HG02642 (cell line): ENCODE measurements around the gene PAK5.
"Not testable (repeated sequence)": the region's sequence is repeated elsewhere in the genome, so short reads cannot be mapped to it uniquely, and the experiment has no call there.

Source experiments
- ATAC-seq: cut with Tn5 transposase; IDR thresholded peaks from one replicate; pipeline ENCODE4 v1.9.1; 2021; ENCODE audit warnings: mild to moderate bottlenecking; ENCODE audit not compliant: unreplicated experiment, poor library complexity

Gene PAK5

DNA sequence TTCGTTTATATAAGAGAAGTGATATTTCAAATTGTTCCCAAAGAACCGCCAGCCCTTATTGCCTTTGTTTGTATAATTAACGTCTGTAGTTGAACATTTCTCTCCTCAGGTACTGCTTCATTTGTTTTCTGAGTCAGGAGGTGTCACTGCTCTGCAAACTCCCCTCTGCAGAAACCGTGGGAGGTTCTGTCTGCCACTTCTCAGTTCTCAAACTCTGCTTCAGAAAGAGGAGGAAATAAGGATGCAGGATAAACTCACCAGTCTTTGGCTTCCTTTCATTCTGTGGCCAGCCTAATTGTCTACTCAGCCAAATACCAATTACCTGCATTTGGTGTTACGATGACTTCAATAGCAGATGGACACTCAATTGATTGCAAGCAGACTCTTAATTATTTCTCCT lies 149.8 kb downstream of the PAK5 start:
- ATAC-seq: no peak

DNA sequence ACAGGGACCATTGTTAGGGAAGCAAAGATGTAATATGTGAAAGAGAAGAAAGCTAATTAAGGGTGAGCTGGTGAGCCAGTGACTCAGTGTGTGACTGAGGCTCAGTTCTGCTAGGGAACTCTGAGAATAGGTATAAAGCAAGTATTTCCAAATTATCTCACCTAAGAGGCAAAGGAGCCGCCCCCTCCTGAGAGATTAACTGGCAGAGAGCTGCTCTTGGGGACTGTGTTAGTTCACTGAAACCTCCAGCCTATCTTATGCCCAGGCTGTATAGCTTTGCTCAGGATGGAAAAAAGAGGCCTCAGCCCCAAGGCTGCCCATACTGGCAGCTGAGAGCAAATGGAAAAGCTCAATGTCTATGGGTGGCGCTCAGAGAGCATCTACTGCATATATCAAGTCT lies 152.0 kb downstream of the PAK5 start:
- ATAC-seq: no peak

DNA sequence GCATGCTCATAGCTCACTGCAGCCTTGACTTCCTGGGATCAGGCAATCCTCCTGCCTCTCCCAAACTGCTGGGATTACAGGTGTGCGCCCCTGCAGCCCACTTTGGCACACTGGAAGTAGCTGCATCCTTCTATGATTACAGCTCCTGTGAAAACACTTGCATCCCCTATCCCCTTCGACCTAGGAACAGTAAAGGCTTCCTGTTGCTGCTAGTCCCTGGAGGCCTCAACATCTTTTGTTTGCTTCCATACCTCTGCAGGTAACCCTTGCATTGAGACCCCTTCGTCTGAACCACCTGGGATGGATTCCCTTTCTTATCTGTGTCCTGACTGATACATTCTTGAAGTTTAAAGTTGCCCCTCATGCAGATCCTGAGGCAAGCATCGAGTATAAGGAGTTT lies 152.4 kb downstream of the PAK5 start:
- ATAC-seq: no peak

DNA sequence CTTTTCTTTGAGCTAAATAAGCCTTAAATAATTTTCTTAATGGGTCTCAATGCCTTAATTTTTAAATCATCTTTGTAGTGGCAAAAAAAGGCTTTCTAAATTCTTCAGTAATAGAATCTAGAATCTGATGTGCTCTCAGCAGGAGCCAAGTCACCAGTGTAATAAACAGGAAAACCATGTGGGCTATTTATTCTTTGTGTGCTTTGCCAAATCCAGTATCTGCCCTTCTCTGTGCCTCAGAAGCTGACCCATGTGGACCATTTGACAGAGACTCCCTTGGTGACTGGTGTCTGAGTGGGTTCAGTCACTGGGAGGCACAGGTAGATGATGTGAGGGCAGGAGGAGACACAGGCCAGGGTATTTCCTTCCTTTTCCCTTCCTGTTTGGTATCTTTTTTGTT lies 152.9 kb downstream of the PAK5 start:
- no peak for ATAC-seq

DNA sequence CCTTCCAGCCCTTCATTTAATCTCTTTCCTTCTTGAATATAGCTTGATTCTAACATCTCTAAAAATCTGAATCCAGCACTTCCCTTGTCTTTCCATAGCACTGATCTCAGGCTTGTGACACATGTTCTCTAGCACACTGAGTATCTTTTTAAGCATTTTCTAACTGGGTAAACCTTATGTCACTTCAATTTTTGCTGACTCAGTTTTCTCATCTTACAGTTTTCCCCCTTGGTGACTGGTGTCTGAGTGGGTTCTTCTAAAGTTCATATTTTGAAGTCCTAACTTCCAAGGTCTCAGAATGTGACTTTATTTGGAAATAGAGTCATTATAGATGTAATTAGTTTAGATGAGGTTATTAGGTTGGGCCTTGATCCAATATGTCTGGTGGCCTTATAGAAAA lies 153.9 kb downstream of the PAK5 start:
- ATAC-seq: no peak

- no peak for ATAC-seq
Observed at GRCh38 chr20:9677100-9677623, 161.7 kb downstream of the PAK5 start.

DNA sequence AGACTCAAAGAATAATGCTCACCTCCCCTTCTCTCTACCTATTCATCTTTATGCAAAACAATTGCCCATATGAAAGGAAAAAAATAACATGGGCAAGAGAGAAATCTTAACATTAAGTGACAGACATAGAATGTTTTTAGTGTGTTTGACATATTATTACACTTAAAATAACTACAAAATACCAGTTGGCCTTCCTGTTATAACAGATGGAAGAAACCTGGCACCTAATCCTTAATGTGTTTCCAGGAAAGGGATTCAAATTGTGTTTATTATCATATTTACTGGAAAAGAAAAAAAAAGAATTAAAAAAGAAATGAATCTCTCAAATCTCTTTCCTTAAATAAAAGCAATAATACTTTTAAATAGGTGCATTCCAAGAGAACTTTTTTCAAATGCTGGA lies 165.9 kb downstream of the PAK5 start:
- no peak for ATAC-seq

GRCh38 chr20:9672027-9672426 lies 166.8 kb downstream of the PAK5 start:
- ATAC-seq: no peak

GRCh38 chr20:9668381-9668780 lies 170.5 kb downstream of the PAK5 start:
- no peak for ATAC-seq

DNA sequence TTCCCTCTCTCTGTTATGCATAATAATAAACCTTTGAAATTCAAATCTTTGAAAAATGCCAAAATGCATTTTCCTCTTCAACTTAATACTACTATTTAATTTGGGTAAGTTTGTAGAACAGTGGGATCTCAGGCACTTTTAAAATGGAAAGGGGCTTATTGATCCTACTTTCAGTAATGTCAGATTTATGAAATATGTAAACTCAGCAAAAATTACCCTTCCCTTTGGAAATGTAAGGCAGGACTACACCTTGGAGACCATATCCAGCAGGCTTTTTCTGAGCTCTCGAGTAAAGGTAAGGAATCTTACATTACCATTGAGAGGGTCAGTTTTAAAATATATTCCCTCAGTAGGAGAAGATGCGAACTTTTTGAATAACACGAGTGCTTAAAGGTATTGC lies 175.5 kb downstream of the PAK5 start:
- ATAC-seq: no peak

- no peak for ATAC-seq
Observed at GRCh38 chr20:9660236-9660868, 178.5 kb downstream of the PAK5 start.

GRCh38 chr20:9647741-9648140 lies 191.1 kb downstream of the PAK5 start:
- no peak for ATAC-seq

DNA sequence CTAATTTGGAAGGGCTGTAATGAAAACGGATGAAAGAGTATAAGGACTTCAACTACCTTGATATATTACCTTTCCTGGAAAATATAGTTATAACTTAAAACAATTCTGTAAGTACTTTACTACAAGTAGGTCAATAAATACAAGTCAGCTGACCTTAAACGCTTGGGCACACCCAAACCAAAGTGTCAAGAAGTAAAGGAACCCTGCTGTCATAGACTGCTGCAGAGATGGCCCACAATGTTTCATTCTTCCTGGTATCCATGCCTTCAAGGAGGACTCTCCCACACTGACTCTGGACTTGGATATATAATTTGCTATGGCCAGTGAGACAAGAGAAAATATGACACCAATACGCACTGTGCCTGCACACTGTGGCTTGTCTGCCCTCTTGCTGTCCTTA lies 192.5 kb downstream of the PAK5 start:
- no peak for ATAC-seq

DNA sequence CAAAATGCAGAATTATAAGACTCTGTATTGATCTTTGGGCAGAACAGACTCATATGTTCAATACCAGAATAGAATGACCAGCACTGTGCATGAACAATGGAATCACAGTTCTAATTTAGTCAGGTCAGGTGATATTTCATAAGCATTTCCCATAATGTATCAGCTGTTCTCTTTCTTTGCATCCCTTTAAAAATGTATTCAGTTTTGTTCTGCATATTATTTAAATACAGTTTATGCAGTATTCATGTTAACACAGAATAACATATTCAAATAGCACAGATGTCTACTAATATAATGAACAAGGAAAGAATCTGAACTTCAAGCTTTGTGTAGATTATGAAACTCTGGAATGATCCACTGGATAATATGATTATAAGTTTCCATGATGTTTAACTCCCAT lies 196.0 kb downstream of the PAK5 start:
- no peak for ATAC-seq

- ATAC-seq: not testable (repeated sequence)
Observed at GRCh38 chr20:9641499-9642000, 197.3 kb downstream of the PAK5 start.

GRCh38 chr20:9637889-9638288 lies 201.0 kb downstream of the PAK5 start:
- no peak for ATAC-seq

DNA sequence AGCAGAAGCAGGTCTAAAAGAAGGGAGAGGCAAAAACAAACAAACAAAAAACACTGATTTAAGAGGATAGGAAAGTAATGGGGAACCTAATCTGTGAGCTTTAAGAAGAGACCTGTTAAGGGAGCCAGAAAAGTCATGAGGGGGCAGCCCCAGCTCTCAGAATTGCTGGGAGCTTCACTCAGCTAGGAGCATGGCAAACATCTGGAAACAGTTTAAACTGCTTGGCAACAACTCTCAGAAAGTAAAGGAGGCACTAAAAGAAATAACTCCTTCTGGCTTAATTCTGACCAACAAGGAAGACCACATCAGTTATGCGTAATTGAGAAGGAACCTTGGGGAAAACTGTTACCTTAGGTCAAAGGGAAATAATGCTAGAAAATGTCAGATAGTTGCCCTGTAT lies 203.1 kb downstream of the PAK5 start:
- no peak for ATAC-seq

DNA sequence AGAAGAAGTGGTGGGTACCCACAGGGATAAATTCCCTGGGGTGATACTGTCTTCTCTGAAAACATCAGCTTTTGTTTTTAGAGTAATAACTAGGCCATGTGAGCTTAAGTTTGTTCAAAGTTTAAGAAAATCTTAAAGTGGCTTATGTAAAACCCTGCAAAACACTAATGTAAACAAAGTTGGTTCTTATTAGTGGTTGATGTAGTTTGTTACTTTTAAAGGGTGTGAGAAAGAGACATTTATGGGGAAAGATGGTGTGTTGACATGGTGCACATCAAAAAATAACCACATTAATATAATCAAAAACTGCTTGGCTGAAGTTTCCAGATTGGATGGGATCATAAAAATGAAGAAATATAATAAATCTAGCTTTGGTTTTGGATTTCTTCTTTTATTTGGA lies 204.5 kb downstream of the PAK5 start:
- no peak for ATAC-seq

DNA sequence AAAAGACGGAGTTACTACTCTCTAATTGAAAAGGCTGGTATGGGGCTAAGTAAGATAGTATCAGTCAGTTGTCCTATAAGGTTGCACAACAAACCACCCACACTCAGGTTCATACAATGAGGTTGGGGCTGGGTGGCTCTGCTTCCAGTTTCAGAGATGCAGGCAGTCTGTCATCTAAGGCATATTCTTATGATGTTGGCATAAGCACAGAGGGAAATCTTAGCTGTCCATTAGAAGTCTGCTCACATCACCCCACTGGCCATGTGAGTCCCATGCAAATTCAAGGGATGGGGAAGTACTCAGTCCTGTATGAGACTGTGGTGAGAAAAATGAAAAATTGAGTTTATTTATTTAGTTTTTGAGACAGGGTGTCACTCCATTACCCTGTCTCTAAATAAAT lies 205.9 kb downstream of the PAK5 start:
- no peak for ATAC-seq

- ATAC-seq: no peak
Observed at GRCh38 chr20:9632265-9632664, 206.6 kb downstream of the PAK5 start.

DNA sequence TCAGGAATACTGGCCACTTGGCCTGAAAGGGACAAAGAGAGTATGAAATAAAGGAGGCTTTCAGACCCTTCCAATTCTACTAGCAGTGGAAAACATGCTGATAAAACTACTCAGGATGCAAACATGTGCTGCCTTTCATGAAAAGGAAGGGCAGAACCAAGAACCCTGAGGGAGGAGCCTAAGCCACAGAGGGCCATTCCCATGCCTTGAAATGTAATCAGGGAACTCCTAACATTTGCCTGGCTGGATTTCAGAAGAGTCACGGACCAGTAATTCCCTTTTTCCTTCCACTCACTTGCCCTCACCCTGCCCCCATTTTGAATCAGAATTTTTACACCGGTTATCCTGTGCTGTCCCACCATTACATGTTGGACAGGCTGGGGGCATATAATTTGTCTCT lies 208.3 kb downstream of the PAK5 start:
- ATAC-seq: no peak

DNA sequence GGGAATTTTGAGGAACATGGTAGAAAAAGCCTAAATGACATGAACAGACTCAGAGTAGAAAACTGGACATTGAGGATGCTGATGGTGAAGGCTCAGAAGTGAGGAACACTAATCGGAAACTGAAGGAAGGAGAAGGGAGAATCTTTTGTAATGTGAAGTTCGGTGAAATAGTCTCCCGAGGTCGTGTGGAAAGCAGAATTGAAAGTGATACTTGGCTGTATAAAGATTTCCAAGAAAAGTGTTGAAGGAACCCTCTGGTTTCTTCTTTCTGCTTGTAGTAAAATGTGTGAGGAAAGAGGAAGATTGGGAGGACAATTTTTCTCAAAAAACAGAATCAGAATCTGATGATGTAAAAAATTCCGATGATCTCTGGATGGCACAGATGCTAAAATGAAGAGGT lies 209.0 kb downstream of the PAK5 start:
- ATAC-seq: no peak
